ENCODE results near the gene PLEKHG2.

The PLEKHG2 gene

GRCh38 chr19:39409208-39410016 lies 3.1 kb upstream of the PLEKHG2 start:
- Histone ChIP-seq H3K9me3 (ENCODE audit: insufficient read depth, low read length) (no peaks in the 10 kb centered on the region), H3K4me1 (ENCODE audit: insufficient read depth, insufficient read length) (peaks cover 12% of the 10 kb centered on the region), H3K9ac (ENCODE audit: insufficient read length, low read depth) (peak overlapping the region; percentile 85), H3K4me3 (ENCODE audit: insufficient read length, low read depth) (peak overlapping the region; percentile 56), H3K36me3 (ENCODE audit: insufficient read depth, insufficient read length, low read length) (peaks cover 10% of the 10 kb centered on the region), H3K27me3 (ENCODE audit: insufficient read depth, insufficient read length) (no peaks in the 10 kb centered on the region)
- TF ChIP-seq YY1 (IDR thresholded peaks at IDR 0.05; ENCODE audit: insufficient read depth, insufficient read length) (no peak), ZNF274 (IDR thresholded peaks at IDR 0.05; ENCODE audit: low read depth, low read length) (no peak), SUZ12 (IDR thresholded peaks at IDR 0.05; ENCODE audit: extremely low read depth, insufficient read depth, insufficient read length) (no peak)
- DNase-seq (ENCODE audit: low read depth, low spot score), result no peak

DNA sequence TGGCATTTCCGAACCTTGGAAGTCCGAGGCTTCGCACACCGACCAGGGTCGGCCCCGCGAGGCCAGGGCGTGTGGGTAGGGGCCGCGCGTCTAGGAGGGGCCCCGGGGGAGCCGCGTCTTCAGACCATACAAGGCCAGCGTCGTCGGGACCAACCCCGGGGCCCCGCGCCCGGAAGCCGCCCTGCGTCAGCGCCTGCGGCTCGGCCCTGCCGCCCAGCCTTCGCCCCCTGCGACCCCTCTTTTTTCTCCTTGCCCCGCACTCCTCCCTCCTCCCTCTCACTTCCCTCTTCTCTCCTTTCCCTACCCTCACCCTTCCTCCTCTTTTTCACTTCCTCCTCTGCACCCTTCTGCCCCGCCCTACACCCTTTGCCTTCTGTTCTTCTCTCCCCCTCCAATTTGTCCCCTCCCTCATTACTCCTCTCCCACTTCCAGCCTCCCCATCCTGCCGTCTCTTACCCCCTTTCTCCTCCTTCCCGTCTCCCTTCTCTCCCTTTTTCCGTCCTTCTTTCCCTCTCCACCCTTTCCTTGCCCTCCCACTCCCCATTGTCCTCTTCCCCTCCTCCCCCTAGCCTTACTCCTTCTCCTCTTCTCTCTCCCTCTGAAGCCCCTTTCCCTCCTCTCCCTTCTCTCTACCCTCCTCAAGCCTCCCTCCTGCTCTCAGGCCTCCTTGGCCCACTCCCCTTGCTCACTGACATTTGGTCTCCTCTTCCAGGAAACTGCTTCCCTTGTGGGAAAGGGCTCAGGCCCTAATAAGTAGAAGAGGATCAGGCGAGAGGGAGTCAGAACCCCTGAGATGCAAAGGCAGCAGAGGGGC lies 2.2 kb upstream of the PLEKHG2 start:
- Histone ChIP-seq H3K4me3 (ENCODE audit: insufficient read length, low read depth) (peak overlapping the region; percentile 56), H3K27me3 (ENCODE audit: insufficient read depth, insufficient read length) (no peaks in the 10 kb centered on the region), H3K9ac (ENCODE audit: insufficient read length, low read depth) (peak overlapping the region; percentile 85), H3K9me3 (ENCODE audit: insufficient read depth, low read length) (no peaks in the 10 kb centered on the region), H3K36me3 (ENCODE audit: insufficient read depth, insufficient read length, low read length) (peaks cover 17% of the 10 kb centered on the region), H3K4me1 (ENCODE audit: insufficient read depth, insufficient read length) (peaks cover 18% of the 10 kb centered on the region)
- no peak for DNase-seq (ENCODE audit: low read depth, low spot score)
- TF ChIP-seq SUZ12 (IDR thresholded peaks at IDR 0.05; ENCODE audit: extremely low read depth, insufficient read depth, insufficient read length) (no peak), ZNF274 (IDR thresholded peaks at IDR 0.05; ENCODE audit: low read depth, low read length) (no peak), YY1 (IDR thresholded peaks at IDR 0.05; ENCODE audit: insufficient read depth, insufficient read length) (no peak)

- TF ChIP-seq YY1 (IDR thresholded peaks at IDR 0.05; ENCODE audit: insufficient read depth, insufficient read length) (no peak), ZNF274 (IDR thresholded peaks at IDR 0.05; ENCODE audit: low read depth, low read length) (no peak), SUZ12 (IDR thresholded peaks at IDR 0.05; ENCODE audit: extremely low read depth, insufficient read depth, insufficient read length) (no peak)
- H3K27me3 ChIP-seq (ENCODE audit: insufficient read depth, insufficient read length), result no peaks in the 10 kb centered on the region
- H3K4me1 ChIP-seq (ENCODE audit: insufficient read depth, insufficient read length), result peaks cover 18% of the 10 kb centered on the region
- H3K4me3 ChIP-seq (ENCODE audit: insufficient read length, low read depth), result no peak overlapping the region
- H3K9ac ChIP-seq (ENCODE audit: insufficient read length, low read depth), result no peak overlapping the region
- no peak for DNase-seq (ENCODE audit: low read depth, low spot score)
- peaks cover 22% of the 10 kb centered on the region for H3K36me3 ChIP-seq (ENCODE audit: insufficient read depth, insufficient read length, low read length)
- H3K9me3 ChIP-seq (ENCODE audit: insufficient read depth, low read length), result no peaks in the 10 kb centered on the region
Measured at GRCh38 chr19:39410831-39411080, 1.7 kb upstream of the PLEKHG2 start.

DNA sequence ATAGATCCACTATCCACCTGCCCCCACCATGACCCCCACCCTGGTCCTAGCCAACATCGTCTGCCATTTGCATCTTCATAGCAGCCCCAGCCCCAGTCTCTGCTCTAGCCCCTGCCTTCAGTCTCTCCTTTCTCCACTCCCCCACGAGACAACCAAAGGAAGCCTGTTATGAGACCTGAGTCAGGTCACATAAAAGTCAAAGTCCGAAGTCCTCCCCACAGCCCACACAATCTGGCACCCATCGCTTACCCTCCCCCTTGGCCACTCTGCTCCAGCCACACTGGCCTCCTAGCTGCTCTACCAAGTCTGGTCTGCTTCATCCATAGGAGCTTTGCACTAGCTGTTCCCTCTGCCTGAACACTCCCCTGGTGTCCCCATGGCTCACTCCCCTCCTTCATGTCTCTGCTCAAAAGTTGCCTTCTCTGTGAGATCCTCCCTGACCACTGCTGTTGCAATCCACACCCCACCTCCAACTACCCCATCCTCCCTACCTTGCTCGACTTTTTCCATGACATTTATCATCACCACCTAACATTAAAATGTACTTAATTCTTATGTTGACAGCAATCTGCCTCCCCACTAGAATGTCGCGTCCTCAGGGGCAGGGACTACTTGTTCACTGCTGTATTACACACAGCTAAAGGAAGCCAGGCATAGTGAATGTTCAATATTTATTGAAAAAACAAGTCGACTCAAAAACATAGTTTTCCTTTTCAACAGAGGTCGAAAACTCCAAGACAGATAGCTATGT lies 1.2 kb upstream of the PLEKHG2 start:
- no peak for TF ChIP-seq ZNF274 (IDR thresholded peaks at IDR 0.05; ENCODE audit: low read depth, low read length)
- no peak for TF ChIP-seq SUZ12 (IDR thresholded peaks at IDR 0.05; ENCODE audit: extremely low read depth, insufficient read depth, insufficient read length)
- TF ChIP-seq YY1 (IDR thresholded peaks at IDR 0.05; ENCODE audit: insufficient read depth, insufficient read length), result no peak
- H3K4me3 ChIP-seq (ENCODE audit: insufficient read length, low read depth), result no peak overlapping the region
- H3K9ac ChIP-seq (ENCODE audit: insufficient read length, low read depth), result no peak overlapping the region
- H3K9me3 ChIP-seq (ENCODE audit: insufficient read depth, low read length), result no peaks in the 10 kb centered on the region
- peaks cover 27% of the 10 kb centered on the region for H3K36me3 ChIP-seq (ENCODE audit: insufficient read depth, insufficient read length, low read length)
- peaks cover 18% of the 10 kb centered on the region for H3K4me1 ChIP-seq (ENCODE audit: insufficient read depth, insufficient read length)
- H3K27me3 ChIP-seq (ENCODE audit: insufficient read depth, insufficient read length), result no peaks in the 10 kb centered on the region
- DNase-seq (ENCODE audit: low read depth, low spot score), result no peak

GRCh38 chr19:39411832-39412099 lies 703 bp upstream of the PLEKHG2 start:
- Histone ChIP-seq H3K9ac (ENCODE audit: insufficient read length, low read depth) (peak overlapping the region; percentile 62), H3K4me3 (ENCODE audit: insufficient read length, low read depth) (peak overlapping the region; percentile 28), H3K9me3 (ENCODE audit: insufficient read depth, low read length) (no peaks in the 10 kb centered on the region), H3K36me3 (ENCODE audit: insufficient read depth, insufficient read length, low read length) (peaks cover 31% of the 10 kb centered on the region), H3K4me1 (ENCODE audit: insufficient read depth, insufficient read length) (peaks cover 20% of the 10 kb centered on the region), H3K27me3 (ENCODE audit: insufficient read depth, insufficient read length) (no peaks in the 10 kb centered on the region)
- TF ChIP-seq ZNF274 (IDR thresholded peaks at IDR 0.05; ENCODE audit: low read depth, low read length) (no peak), YY1 (IDR thresholded peaks at IDR 0.05; ENCODE audit: insufficient read depth, insufficient read length) (no peak), SUZ12 (IDR thresholded peaks at IDR 0.05; ENCODE audit: extremely low read depth, insufficient read depth, insufficient read length) (no peak)
- no peak for DNase-seq (ENCODE audit: low read depth, low spot score)

GRCh38 chr19:39412867-39413271 lies 400 bp downstream of the PLEKHG2 start:
- Histone ChIP-seq H3K36me3 (ENCODE audit: insufficient read depth, insufficient read length, low read length) (peaks cover 41% of the 10 kb centered on the region), H3K27me3 (ENCODE audit: insufficient read depth, insufficient read length) (no peaks in the 10 kb centered on the region), H3K4me1 (ENCODE audit: insufficient read depth, insufficient read length) (peaks cover 16% of the 10 kb centered on the region), H3K9ac (ENCODE audit: insufficient read length, low read depth) (peak overlapping the region; percentile 87), H3K9me3 (ENCODE audit: insufficient read depth, low read length) (no peaks in the 10 kb centered on the region), H3K4me3 (ENCODE audit: insufficient read length, low read depth) (peak overlapping the region; percentile 88)
- no peak for DNase-seq (ENCODE audit: low read depth, low spot score)
- TF ChIP-seq YY1 (IDR thresholded peaks at IDR 0.05; ENCODE audit: insufficient read depth, insufficient read length), result no peak
